NCI-H2171 treated with DMSO at 0.1 percent for 48 hours (cell line): ENCODE measurements around the gene ABCD3.
"Not testable (repeated sequence)": the region's sequence is repeated elsewhere in the genome, so short reads cannot be mapped to it uniquely, and the experiment has no call there.

ENCODE experiments used
- DNase-seq: peaks from one replicate; lab custom pipeline; 2025; lab: John Stamatoyannopoulos, UW

ABCD3 gene

GRCh38 chr1:94413311-94413710, 4.9 kb upstream of the ABCD3 start:
- DNase-seq = no peak

GRCh38 chr1:94416901-94417727, 1.1 kb upstream of the ABCD3 start:
- DNase-seq = no peak

GRCh38 chr1:94417728-94417977, 536 bp upstream of the ABCD3 start:
- DNase-seq = no peak

- DNase-seq = peak; percentile 5
Measured at GRCh38 chr1:94418664-94419655, 771 bp downstream of the ABCD3 start.

- no peak for DNase-seq
Measured at GRCh38 chr1:94422115-94422820, 4.1 kb downstream of the ABCD3 start.

GRCh38 chr1:94425821-94426484, 7.8 kb downstream of the ABCD3 start:
- no peak for DNase-seq

- DNase-seq = not testable (repeated sequence)
Measured at GRCh38 chr1:94426485-94426870, 8.3 kb downstream of the ABCD3 start.

GRCh38 chr1:94428441-94428840, 10.3 kb downstream of the ABCD3 start:
- DNase-seq = no peak

GRCh38 chr1:94428927-94429528, 10.8 kb downstream of the ABCD3 start:
- DNase-seq = not testable (repeated sequence)

GRCh38 chr1:94430066-94430465, 11.9 kb downstream of the ABCD3 start:
- not testable (repeated sequence) for DNase-seq

- no peak for DNase-seq
Measured at GRCh38 chr1:94433866-94434265, 15.7 kb downstream of the ABCD3 start.

GRCh38 chr1:94434365-94435045, 16.3 kb downstream of the ABCD3 start:
- no peak for DNase-seq

GRCh38 chr1:94438692-94439276, 20.6 kb downstream of the ABCD3 start:
- no peak for DNase-seq

- no peak for DNase-seq
Measured at GRCh38 chr1:94440088-94440487, 21.9 kb downstream of the ABCD3 start.

GRCh38 chr1:94443067-94443466, 24.9 kb downstream of the ABCD3 start:
- DNase-seq = not testable (repeated sequence)

GRCh38 chr1:94444819-94445218, 26.6 kb downstream of the ABCD3 start:
- not testable (repeated sequence) for DNase-seq

GRCh38 chr1:94445733-94446132, 27.5 kb downstream of the ABCD3 start:
- not testable (repeated sequence) for DNase-seq

GRCh38 chr1:94446177-94446576, 28.0 kb downstream of the ABCD3 start:
- DNase-seq = not testable (repeated sequence)

GRCh38 chr1:94448741-94449140, 30.6 kb downstream of the ABCD3 start:
- not testable (repeated sequence) for DNase-seq

- DNase-seq = no peak
Measured at GRCh38 chr1:94456736-94457135, 38.5 kb downstream of the ABCD3 start.
